Fibroblast of lung (primary cell): ENCODE data around the gene TRPV4.

Source experiments
- EZH2 ChIP-seq: IDR thresholded peaks from 2 replicates; pipeline ENCODE4 v1.5.1; 2012; ENCODE audit warnings: low read length, control low read depth, mild to moderate bottlenecking; ENCODE audit errors: missing control alignments
- TF ChIP-seq, protein P1 (sequence below), 2 donors: IDR thresholded peaks in 1 of 2; conservative IDR thresholded peaks in 1 of 2; 1 replicate in 1 of 2; 2 replicates in 1 of 2; pipeline ENCODE4 v1.5.1; 2011 to 2012; ENCODE audit warnings: low read length in 2 of 2, control low read depth in 1 of 2, inconsistent platforms in 1 of 2, low read depth in 1 of 2, mild to moderate bottlenecking in 1 of 2

DNA sequence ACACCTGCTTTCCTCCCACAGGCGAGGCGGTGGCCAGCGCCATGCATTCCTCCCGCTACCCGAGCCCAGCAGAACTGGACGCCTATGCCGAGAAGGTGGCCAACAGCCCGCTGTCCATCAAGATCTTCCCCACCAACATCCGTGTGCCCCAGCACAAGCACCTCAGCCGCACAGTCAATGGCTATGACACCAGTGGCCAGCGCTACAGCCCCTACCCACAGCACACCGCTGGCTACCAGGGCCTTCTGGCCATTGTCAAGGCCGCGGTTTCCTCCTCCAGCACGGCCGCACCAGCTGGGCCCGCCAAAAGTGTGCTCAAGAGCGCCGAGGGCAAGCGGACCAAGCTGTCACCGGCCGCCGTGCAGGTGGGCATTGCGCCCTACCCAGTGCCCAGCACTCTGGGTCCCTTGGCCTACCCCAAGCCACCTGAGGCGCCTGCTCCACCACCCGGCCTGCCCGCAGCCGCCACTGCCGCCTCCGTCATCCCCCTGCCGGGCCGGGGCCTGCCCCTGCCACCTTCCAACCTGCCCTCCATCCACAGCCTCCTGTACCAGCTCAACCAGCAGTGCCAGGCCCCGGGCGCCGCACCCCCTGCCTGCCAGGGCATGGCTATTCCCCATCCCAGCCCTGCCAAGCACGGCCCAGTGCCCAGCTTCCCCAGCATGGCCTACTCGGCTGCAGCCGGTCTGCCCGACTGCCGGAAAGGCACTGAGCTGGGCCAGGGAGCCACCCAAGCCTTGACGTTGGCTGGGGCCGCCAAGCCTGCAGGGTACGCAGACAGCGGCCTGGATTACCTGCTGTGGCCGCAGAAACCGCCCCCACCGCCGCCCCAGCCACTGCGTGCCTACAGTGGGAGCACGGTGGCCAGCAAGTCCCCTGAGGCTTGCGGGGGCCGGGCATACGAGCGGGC, 65.0 kb downstream of the TRPV4 start:
- TF ChIP-seq EZH2: no peak
- TF ChIP-seq, protein P1, sequence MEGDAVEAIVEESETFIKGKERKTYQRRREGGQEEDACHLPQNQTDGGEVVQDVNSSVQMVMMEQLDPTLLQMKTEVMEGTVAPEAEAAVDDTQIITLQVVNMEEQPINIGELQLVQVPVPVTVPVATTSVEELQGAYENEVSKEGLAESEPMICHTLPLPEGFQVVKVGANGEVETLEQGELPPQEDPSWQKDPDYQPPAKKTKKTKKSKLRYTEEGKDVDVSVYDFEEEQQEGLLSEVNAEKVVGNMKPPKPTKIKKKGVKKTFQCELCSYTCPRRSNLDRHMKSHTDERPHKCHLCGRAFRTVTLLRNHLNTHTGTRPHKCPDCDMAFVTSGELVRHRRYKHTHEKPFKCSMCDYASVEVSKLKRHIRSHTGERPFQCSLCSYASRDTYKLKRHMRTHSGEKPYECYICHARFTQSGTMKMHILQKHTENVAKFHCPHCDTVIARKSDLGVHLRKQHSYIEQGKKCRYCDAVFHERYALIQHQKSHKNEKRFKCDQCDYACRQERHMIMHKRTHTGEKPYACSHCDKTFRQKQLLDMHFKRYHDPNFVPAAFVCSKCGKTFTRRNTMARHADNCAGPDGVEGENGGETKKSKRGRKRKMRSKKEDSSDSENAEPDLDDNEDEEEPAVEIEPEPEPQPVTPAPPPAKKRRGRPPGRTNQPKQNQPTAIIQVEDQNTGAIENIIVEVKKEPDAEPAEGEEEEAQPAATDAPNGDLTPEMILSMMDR (conservative IDR thresholded peaks at IDR 0.05 in 1 of 2, IDR thresholded peaks at IDR 0.05 in 1 of 2; ENCODE audit: low read depth in 1 of 2, low read length in 2 of 2): no peak
